A549 (cell line): ENCODE data around the gene ATP6V0E1.

Experiments used
- EP300 ChIP-seq, 2 experiments: fragments of >200 bp; sonication (Bioruptor Twin); formaldehyde crosslinking; IDR thresholded peaks; 2 replicates in 1 of 2; 3 replicates in 1 of 2; pipeline ENCODE4 v1.6.1; 2016 to 2017
- HOXB5 ChIP-seq: fragments of 250-450 bp; sonication (Bioruptor Pico); IDR thresholded peaks from 2 replicates; pipeline ENCODE4 v1.5.0; 2020; ENCODE audit warnings: mild to moderate bottlenecking, moderate library complexity
- NR3C1 ChIP-seq: fragments of >200 bp; sonication (Bioruptor Twin); formaldehyde crosslinking; IDR thresholded peaks from 3 replicates; pipeline ENCODE4 v1.6.1; 2017
- POLR2A ChIP-seq: IDR thresholded peaks from 2 replicates; pipeline ENCODE4 v1.6.1; 2012; ENCODE audit warnings: mild to moderate bottlenecking, low read length
- RCOR1 ChIP-seq: fragments of 150-350 bp; IDR thresholded peaks from 2 replicates; pipeline ENCODE4 v1.6.1; 2014; ENCODE audit warnings: antibody characterized with exemption, low read length, low read depth
- REST ChIP-seq: fragments of 200-600 bp; sonication (generic); IDR thresholded peaks from 2 replicates; pipeline ENCODE4 v1.6.1; 2016; ENCODE audit warnings: antibody characterized with exemption, mild to moderate bottlenecking, moderate library complexity

- TF ChIP-seq RCOR1 (no peak), HOXB5 (CRISPR knock-in tag) (0 out of 2 replicates have a peak, but pooled peaks have one; percentile 24), NR3C1 (no peak), POLR2A (no peak), EP300 (IDR thresholded peaks at IDR 0.05) (no peak), REST (no peak)
These were observed 828 bp downstream of the ATP6V0E1 start for GRCh38 chr5:172984244-172984953.
